Middle frontal gyrus (tissue), 1 donor: ENCODE data around the gene ABHD16B.
A peak's percentile ranks its signal among the peaks of the same experiment; 100 is the strongest.

ENCODE experiments used
- DNase-seq: peaks from one replicate; pipeline ENCODE4 v3.0.0-alpha.2; 2015; ENCODE audit warnings: low spot score; ENCODE audit errors: extremely low spot score

The ABHD16B gene

DNA sequence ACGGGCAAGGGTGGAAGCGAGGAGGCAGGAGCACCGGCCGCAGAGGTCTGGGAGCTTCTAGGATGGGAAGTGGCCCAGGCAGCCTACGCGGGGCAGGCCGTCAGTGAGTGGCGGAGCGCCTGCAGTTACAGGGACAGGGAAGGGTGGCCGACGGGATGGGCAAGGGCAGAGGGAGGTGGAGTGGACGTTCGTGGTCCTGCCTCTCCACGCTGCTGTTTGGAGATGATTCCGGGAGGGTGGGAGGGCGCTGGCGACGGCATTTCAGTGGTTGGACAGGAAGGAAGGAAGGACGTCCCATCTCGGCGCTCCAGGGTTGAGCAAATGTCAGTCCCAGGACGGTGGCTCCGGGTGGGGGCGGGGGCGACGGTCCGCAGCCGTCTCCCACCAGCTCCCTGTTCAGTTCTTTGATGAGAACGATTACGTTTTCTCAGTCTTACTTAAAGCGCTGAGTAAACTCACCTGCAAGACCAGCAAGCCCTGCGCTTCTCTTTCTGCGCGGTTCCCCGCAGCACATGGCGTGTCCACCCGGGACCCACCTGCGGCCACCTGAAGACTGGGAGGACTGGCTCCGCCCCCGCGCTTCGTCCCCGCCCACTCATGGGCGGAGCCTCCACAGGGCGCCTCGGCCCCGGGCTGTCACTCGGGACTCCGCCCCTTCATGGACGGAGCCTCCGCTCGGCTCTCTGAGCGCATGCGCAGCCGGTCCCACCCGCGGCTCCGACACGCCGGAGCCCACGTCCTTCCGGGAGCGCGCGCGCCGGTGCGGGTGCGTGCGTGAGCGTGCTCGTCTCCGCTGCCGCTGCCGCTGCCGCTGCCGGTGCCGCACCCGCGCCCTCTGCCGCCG lies 33.3 kb downstream of the ABHD16B start, which contains the start of gene DNAJC5:
Gene DNAJC5, plus strand, starts transcription at position 769 of the 844 bp plus-strand sequence. CDS start 33,220 bp downstream, outside the sequence.
- peak; percentile 95 for DNase-seq

DNA sequence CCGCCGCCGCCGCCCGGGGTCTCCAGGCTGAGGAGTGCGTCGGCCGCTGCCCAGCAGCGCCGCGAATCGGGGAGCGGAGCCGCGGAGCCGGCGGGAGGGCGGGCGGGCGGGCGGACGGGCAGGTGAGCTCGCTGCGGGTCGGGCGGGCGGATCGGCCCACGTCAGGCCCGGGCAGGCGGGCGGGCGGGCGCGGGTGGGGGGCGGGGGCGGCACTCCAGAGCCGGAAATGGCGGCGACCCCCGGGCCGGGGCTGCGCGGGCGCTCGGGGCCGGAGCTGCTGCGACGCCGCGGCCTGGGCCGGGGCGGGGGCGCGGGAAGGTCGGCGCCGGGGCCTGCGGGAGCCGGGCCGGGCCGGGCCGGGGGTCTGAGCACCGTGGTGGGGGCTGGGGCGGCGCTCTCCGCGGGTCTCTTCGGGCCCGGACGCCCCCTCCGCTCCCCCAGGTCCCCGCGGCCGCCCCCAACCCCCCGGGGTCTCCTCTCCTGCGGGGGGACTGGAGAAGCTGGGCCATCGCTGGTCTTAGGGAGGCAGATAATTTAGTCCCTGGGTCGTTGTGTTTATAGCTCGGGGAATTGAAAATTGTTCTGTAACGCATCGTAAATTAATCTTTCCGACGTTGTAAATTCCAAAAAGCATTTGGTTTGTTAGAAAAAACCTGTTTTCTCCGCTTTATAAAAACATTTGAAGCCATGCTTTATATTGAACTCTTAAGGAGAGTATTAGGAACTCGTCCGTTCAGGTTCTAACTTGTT lies 34.1 kb downstream of the ABHD16B start:
- DNase-seq, result no peak

DNA sequence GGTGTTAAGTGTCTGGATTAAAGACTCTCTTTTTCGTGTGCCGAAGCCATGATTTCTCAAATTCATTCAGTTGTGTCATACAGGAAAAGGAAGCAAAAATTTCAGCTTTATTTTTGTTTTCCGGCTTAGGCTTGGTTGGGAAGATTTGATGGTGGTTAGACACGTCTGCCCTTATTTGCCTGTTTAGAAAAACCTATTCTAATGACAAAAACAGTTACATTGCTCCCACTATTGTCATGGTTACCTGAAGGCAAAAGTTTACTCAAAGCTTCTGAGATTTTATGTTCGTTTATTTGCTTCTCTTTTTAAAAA lies 34.6 kb downstream of the ABHD16B start:
- DNase-seq, result no peak

DNA sequence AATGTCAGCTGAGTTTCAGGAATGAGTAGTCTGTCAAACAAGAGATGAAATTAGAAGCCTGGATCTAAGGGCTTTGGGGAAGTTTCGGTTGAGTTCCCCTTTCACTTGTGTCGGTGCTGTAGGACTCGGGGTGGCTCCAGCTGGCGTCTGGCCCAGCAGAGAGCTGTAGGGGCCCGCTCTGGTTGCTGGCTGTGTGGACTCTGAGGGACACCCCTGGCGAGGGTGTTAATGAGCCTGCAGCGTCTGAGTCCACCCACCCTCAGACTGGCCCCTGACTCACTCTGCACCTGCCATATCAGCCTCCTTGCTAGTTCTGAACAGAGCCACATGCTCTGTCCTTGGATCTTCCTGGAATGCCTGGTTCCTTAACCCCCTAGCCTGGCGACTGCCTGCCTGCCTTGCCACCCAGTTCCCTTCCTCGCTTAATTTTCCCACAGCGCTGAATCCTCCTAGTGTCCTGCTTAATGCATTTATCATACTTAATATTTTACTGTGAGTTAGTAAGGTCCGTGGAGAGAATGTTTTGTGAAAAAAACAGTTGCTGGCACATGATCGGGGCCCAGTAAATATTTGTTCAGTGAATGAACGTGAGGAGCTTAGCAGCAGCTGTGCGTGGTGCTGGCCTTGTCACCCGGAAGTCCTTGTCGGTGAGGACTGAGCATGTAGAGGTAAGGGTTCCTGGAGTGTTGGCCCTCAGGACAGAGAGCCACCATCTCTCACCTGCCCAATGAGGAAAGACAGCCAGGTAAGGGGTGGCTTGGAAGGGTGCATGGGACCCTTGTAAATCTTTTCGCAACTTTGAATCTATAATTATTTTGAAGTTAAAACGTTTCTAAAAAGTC lies 35.2 kb downstream of the ABHD16B start:
- DNase-seq, result no peak

DNA sequence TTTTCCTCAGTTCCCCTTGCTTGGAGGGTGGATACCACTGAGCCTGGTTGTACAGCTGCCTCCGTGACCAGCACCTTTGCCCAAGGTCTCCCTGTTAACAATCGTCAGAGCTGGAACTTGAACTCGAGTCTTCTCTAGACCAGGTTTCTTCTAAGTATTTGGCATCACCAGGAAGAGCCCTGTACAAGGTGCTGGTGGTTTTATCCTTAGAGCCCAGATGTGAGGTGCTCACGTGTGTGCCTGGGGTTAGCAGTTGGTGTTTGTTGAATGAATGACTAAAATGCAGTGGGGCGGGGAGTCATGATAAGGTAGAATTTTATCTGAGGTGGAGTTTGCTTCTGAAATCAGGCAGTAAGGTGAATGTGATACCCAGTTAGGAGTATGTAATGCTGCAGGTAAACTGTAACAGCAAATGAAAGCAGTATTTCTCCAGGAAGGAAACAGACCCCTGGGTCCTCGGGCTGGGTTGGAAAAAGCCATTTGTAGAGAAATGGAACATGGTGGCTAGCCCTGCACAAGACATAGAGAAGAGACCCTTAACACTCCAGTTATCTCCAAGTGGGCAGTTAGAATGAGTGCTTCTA lies 36.8 kb downstream of the ABHD16B start:
- no peak for DNase-seq

DNA sequence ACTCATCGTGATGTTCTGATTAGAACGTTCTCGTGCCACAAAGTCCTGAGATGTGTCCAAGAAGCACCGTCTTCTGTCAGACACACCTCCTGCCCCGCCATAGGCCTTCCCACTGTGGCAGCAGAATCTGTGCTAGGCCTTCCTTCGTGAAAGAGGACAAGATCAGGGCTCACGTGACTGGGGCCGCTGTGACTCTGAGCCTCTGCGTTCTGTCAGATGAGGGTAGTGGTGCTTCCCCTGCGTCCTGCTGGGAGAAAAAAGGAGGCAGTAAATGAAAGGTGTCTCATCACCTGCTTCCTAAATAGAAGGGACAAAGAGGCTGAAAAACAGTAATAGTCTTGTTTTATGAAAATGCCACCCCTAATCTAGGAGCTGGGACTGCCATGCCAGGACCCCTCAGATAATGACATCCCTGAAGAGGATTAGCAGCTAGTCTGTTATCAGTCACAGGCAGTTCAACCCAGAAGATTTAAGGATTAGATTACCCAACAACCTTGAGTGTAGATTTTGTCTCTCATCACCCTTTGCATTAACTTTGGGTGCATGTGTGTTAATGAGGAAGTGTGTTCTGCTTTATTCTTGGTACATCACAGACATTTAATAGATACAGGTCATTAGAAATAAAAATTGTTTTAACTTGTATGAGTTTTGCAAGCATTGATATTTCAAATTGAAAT lies 37.7 kb downstream of the ABHD16B start:
- DNase-seq, result no peak

DNA sequence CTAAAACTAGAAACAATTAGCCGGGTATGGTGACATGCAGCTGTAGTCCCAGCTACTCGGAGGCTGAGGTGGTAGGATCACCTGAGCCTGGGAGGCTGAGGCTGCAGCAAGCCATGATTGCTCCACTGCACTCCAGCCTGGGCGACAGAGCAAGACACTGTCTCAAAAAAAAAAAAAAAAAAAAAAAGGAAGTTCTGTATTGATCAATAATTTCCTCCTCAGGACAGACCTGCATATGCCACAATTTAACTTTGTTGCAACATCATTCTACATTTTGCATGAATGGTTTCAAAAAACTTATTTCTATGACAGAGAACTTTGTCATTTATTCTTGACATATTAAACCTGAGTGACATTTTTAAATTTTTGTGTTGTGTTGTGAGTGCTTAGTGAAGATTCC lies 39.1 kb downstream of the ABHD16B start:
- no peak for DNase-seq

DNA sequence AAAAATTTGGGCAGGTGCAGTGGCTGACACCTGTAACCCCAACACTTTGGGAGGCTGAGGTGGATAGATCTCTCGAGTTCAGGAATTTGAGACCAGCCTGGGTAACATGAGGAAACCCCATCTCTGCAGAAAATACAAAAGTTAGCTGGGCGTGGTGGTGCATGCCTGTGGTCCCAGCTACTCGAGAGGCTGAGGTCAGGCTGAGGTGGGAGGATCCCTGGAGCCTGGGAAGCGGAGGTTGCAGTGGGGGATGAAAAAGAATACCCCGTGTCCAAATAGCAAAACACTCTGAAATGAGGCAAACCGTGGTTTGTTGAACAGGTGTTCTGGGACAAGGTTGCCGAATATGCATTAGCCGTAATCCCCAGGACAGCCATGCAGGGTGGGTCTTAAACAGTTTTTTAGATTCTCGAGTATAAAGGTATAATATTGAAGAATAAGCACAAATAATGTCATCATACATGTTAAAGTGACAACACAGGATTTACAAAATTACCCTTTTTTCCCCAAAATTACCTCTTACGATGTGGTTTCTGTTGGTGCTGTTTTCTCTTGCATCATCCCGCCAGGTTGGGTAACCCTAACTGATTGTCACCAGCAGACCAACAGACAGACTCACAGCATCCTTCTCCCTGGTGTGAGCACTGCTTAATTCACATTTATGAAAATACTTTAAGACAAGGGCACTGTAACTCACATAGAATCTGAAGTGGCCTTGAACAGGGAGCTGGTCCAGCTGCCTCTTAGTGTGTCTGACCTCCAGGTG lies 42.7 kb downstream of the ABHD16B start:
- DNase-seq, result no peak

DNA sequence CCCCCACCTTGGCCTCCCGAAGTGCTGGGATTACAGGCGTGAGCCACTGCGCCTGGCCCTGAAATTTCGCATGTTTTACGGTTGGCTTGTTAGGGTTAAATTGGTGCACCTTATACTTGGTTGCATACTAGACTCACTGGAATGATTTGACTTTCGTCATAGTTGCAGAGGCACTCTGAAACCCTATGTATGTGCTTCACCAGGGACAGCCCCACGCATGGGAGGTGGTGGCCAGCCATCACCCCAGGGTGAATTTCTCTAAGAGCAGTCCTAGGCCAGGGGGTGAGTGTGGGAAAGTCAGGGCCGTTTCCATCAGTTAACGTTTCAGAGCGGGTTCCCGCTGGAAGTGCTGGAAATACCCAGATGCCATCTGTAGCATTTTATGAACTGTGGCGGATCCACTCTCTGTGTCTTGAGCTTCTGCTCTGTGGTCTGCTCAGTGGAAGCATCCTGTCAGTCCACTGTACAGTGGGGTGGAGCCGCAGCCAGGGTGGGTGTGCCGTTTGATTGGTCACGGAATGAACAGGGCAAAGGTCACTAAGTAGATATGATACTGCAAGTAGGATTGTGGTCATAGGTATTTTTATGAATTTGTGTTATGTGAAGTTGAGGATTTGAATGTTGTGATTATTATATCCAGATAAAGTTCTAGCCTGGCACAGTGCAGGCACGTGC lies 46.8 kb downstream of the ABHD16B start:
- no peak for DNase-seq

DNA sequence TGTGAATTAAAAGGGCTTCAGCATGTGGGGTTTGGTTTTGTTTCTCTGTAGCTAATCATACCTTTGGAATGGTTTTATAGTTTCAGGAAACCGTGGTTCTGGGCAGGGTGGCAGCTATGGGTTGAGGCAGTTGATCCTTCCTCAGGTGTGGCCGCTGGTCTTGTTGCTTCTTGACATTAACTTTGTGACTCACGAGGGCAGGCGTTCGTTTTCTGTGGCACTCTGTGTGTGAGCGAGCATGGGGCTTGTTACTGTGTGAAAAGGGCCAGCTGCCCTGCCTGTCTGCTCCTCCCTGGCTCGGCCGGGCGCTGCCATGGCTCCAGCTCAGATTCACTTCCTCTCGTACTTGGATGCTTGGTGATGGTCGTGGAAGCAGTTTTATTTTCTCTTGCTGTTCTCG lies 49.9 kb downstream of the ABHD16B start:
- no peak for DNase-seq
